Hepatocyte (in vitro differentiated cells): Measurements from ENCODE around the gene KXD1.

Experiments used
- EZH2 ChIP-seq: fragments of 200-600 bp; sonication (generic); IDR thresholded peaks from 2 replicates; pipeline ENCODE4 v1.6.1; 2016; ENCODE audit warnings: antibody characterized with exemption, mild to moderate bottlenecking, borderline replicate concordance
- TF ChIP-seq, protein P1 (sequence below): fragments of 200-600 bp; sonication (generic); IDR thresholded peaks from 2 replicates; pipeline ENCODE4 v1.5.1; 2016; ENCODE audit warnings: antibody characterized with exemption, mild to moderate bottlenecking; ENCODE audit not compliant: poor library complexity

DNA sequence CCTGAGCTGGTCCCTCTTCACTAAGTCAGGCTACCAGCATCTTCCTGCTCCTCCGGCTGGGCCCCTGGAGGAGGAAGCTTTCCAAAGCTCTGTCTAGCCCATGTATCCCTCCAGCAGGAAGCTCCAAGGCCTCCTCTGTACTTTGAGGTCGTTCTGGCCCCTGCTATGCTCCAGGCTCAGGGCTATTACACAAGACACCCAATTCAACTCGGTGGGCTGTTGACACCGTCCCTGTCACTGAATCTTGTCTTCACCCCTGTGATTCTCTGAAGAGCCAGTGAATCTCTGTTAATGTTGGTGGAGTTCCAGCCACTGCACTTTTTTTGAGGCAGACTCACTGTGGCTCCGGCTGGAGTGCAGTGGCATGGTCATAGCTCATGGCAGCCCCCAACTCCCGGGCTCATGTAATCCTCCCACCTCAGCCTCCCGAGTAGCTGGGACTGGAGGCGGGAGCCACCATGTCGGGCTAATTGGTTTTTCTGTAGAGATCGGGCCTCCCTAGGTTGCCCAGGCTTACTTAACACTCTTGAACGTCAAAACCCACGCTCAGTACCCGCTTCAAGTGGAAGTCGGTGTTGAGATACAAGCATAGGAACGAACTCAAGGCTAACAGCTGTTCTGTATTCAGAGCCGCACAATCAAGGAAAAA lies 30.4 kb downstream of the KXD1 start:
- TF ChIP-seq, protein P1, sequence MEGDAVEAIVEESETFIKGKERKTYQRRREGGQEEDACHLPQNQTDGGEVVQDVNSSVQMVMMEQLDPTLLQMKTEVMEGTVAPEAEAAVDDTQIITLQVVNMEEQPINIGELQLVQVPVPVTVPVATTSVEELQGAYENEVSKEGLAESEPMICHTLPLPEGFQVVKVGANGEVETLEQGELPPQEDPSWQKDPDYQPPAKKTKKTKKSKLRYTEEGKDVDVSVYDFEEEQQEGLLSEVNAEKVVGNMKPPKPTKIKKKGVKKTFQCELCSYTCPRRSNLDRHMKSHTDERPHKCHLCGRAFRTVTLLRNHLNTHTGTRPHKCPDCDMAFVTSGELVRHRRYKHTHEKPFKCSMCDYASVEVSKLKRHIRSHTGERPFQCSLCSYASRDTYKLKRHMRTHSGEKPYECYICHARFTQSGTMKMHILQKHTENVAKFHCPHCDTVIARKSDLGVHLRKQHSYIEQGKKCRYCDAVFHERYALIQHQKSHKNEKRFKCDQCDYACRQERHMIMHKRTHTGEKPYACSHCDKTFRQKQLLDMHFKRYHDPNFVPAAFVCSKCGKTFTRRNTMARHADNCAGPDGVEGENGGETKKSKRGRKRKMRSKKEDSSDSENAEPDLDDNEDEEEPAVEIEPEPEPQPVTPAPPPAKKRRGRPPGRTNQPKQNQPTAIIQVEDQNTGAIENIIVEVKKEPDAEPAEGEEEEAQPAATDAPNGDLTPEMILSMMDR = no peak
- TF ChIP-seq EZH2 = no peak
